MM.1S (cell line): ENCODE measurements around the gene WWTR1.

Experiments
- EZH2 ChIP-seq: fragments of 300-600 bp; sonication (generic); optimal IDR thresholded peaks from 2 replicates; pipeline ENCODE3; 2017; ENCODE audit warnings: low read depth, mild to moderate bottlenecking, antibody characterized with exemption, low read length, mixed read lengths
- EZH2phosphoT487 ChIP-seq: fragments of 300-600 bp; sonication (generic); IDR thresholded peaks from 2 replicates; pipeline ENCODE4 v1.6.1; 2018; ENCODE audit warnings: antibody characterized with exemption, low read length
- TF ChIP-seq, protein P1 (sequence below): fragments of 300-600 bp; sonication (generic); IDR thresholded peaks from 2 replicates; pipeline ENCODE4 v1.5.1; 2016; ENCODE audit warnings: antibody characterized with exemption, low read length, mixed read lengths

DNA sequence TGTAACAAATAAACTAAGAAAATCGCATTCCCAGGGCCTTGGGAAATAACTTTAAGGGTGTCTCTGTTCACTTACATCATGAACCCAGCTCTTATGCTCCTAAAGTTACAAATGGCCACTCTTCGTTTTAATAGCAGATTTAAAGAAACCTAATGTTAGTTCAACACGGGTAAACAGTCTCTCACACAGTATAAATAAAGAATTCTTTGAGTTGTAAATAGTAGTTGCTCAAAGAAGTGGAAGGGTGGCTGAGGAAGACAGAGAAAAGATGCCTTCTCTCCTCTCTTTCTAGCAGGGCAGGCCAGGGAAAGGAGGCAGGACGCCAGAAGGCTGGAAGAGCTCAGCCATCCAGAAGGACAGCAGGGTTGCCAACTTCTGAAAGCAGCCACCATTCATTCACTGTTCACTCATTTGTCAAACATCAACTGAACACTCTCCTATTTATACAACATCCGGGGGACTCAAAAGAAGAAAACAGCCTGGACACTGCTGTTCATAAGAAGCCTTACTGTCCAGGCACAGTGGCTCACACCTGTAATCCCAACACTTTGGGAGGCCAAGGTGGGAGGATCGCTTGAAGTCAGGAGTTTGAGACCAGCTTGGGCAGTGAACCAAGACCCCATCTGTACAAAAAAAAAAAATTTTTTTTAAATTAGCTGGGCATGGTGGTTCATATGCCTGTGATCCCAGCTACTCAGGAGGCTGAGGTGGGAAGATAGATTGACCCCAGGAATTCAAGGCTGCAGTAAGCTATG, 47.3 kb downstream of the WWTR1 start:
- TF ChIP-seq, protein P1, sequence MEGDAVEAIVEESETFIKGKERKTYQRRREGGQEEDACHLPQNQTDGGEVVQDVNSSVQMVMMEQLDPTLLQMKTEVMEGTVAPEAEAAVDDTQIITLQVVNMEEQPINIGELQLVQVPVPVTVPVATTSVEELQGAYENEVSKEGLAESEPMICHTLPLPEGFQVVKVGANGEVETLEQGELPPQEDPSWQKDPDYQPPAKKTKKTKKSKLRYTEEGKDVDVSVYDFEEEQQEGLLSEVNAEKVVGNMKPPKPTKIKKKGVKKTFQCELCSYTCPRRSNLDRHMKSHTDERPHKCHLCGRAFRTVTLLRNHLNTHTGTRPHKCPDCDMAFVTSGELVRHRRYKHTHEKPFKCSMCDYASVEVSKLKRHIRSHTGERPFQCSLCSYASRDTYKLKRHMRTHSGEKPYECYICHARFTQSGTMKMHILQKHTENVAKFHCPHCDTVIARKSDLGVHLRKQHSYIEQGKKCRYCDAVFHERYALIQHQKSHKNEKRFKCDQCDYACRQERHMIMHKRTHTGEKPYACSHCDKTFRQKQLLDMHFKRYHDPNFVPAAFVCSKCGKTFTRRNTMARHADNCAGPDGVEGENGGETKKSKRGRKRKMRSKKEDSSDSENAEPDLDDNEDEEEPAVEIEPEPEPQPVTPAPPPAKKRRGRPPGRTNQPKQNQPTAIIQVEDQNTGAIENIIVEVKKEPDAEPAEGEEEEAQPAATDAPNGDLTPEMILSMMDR, result no peak
- TF ChIP-seq EZH2 (no peak), EZH2phosphoT487 (no peak)
